ENCODE data around the gene INS. TPM values are rescaled to one million over a fixed set of nuclear protein-coding genes. Genes with fewer than 3 reads are reported as not detected.

INS gene
- total RNA-seq, 4 donors from 2014 or later: not detected

GRCh38 chr11:2169005-2169378, 8.0 kb upstream of the INS start:
- intact Hi-C loops (cut with DNase I): no loop called here
- TF ChIP-seq, protein P1, sequence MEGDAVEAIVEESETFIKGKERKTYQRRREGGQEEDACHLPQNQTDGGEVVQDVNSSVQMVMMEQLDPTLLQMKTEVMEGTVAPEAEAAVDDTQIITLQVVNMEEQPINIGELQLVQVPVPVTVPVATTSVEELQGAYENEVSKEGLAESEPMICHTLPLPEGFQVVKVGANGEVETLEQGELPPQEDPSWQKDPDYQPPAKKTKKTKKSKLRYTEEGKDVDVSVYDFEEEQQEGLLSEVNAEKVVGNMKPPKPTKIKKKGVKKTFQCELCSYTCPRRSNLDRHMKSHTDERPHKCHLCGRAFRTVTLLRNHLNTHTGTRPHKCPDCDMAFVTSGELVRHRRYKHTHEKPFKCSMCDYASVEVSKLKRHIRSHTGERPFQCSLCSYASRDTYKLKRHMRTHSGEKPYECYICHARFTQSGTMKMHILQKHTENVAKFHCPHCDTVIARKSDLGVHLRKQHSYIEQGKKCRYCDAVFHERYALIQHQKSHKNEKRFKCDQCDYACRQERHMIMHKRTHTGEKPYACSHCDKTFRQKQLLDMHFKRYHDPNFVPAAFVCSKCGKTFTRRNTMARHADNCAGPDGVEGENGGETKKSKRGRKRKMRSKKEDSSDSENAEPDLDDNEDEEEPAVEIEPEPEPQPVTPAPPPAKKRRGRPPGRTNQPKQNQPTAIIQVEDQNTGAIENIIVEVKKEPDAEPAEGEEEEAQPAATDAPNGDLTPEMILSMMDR (IDR thresholded peaks at IDR 0.05): no peak
- no peak for TF ChIP-seq POLR2AphosphoS5 (IDR thresholded peaks at IDR 0.05)
- no peak for TF ChIP-seq POLR2A (IDR thresholded peaks at IDR 0.05; ENCODE audit: low read depth)
- no peak for TF ChIP-seq EP300 (IDR thresholded peaks at IDR 0.05)
- H3K4me1 ChIP-seq: peaks cover 7 to 14% (median 12%) of the 10 kb centered on the region in 4 donors
- no peaks in the 10 kb centered on the region for H3K9me3 ChIP-seq
- H3K36me3 ChIP-seq: no peaks in the 10 kb centered on the region
- H3K4me3 ChIP-seq: no peak overlapping the region
- WGBS: 60% methylated on average over 10 of the region's 10 CpGs
- no peak for DNase-seq (ENCODE audit: extremely low spot score)
- peaks cover 0 to 91% (median 7%) of the 10 kb centered on the region in 4 donors for H3K27me3 ChIP-seq
- no peak overlapping the region for H3K27ac ChIP-seq (replicated peaks in 1 of 4)

- peaks cover 7 to 14% (median 12%) of the 10 kb centered on the region in 4 donors for H3K4me1 ChIP-seq
- H3K36me3 ChIP-seq: no peaks in the 10 kb centered on the region
- H3K4me3 ChIP-seq: no peak overlapping the region
- 84% methylated on average over 29 of the region's 33 CpGs for WGBS
- no peak overlapping the region for H3K27ac ChIP-seq (replicated peaks in 1 of 4)
- peaks cover 0 to 91% (median 7%) of the 10 kb centered on the region in 4 donors for H3K27me3 ChIP-seq
- TF ChIP-seq EP300 (IDR thresholded peaks at IDR 0.05): no peak
- TF ChIP-seq POLR2AphosphoS5 (IDR thresholded peaks at IDR 0.05): no peak
- TF ChIP-seq, protein P1 (IDR thresholded peaks at IDR 0.05): no peak
- no peak for TF ChIP-seq POLR2A (IDR thresholded peaks at IDR 0.05; ENCODE audit: low read depth)
- DNase-seq (ENCODE audit: extremely low spot score): no peak
- intact Hi-C loops (cut with DNase I): no loop called here
- H3K9me3 ChIP-seq: no peaks in the 10 kb centered on the region
These were observed 7.4 kb upstream of the INS start for GRCh38 chr11:2168286-2169004.

- no peak overlapping the region for H3K4me3 ChIP-seq
- TF ChIP-seq, protein P1 (IDR thresholded peaks at IDR 0.05): no peak
- no peak for TF ChIP-seq EP300 (IDR thresholded peaks at IDR 0.05)
- TF ChIP-seq POLR2A (IDR thresholded peaks at IDR 0.05; ENCODE audit: low read depth): no peak
- no peak for TF ChIP-seq POLR2AphosphoS5 (IDR thresholded peaks at IDR 0.05)
- H3K27ac ChIP-seq (replicated peaks in 1 of 4): no peak overlapping the region
- intact Hi-C loops (cut with DNase I): no loop called here
- peaks cover 0 to 95% (median 7%) of the 10 kb centered on the region in 4 donors for H3K27me3 ChIP-seq
- no peak for DNase-seq (ENCODE audit: extremely low spot score)
- H3K4me1 ChIP-seq: peaks cover 7 to 14% (median 12%) of the 10 kb centered on the region in 4 donors
- 68% methylated on average over 17 of the region's 31 CpGs for WGBS
- no peaks in the 10 kb centered on the region for H3K9me3 ChIP-seq
- H3K36me3 ChIP-seq: no peaks in the 10 kb centered on the region
These were observed 6.4 kb upstream of the INS start for GRCh38 chr11:2167141-2168045.

DNA sequence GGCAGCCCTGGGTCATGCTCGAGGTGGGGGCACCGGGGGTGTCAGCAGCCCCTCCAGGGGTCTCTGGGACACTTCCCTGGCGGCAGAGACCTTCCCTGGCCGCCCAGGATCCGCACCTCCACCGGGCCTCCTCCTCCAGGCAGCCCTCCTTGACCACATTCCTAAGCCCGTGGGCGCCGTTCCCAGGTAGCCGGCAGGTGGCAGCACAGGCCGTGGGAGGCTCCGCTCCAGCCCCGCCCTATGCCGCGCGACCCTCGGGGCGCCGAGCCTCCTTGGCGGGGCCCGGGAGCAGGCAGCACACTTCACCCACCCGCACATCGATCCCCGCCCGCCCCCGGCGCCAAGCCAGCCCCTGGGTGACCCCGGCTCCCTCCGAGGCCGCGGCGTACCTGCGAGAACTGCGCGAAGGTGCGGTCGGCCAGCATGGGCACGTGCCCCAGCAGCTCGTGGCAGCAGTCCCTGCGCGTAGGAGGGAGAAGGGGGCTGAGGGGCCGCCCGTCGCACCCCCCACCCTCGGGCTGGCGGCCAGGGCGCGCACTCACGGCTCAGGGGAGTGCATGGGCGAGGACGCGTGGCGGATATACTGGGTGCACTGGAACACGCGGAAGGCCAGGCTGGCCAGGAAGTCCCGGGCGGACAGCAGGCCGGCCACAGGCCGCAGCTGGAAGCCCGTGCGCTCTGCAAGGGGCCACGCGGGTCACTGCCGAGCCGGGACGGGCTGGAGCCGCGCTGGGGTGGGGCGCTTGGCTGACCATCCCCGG, 5.3 kb upstream of the INS start:
- peaks cover 0 to 96% (median 7%) of the 10 kb centered on the region in 4 donors for H3K27me3 ChIP-seq

More for the DNA sequence above, 5.3 kb upstream of the INS start:
- H3K36me3 ChIP-seq: no peaks in the 10 kb centered on the region
- TF ChIP-seq POLR2AphosphoS5 (IDR thresholded peaks at IDR 0.05) (no peak), POLR2A (IDR thresholded peaks at IDR 0.05; ENCODE audit: low read depth) (no peak), EP300 (IDR thresholded peaks at IDR 0.05) (no peak)
- TF ChIP-seq, protein P1 (IDR thresholded peaks at IDR 0.05): peak; percentile 38 to 55 (median 50)
- DNase-seq (ENCODE audit: extremely low spot score): no peak
- intact Hi-C loops (cut with DNase I): no loop called here
- 20% methylated on average over 4 of the region's 70 CpGs for WGBS
- H3K4me1 ChIP-seq: peaks cover 7 to 14% (median 12%) of the 10 kb centered on the region in 4 donors
- H3K27ac ChIP-seq (replicated peaks in 1 of 4): no peak overlapping the region
- H3K4me3 ChIP-seq: peak overlapping the region in 3 of 4 donors; percentile 23 to 39 (median 34)
- H3K9me3 ChIP-seq: no peaks in the 10 kb centered on the region

Measured in esophagus muscularis mucosa (tissue), 4 donors.